GM23248 (cell line): ENCODE measurements around the gene RALA.

Source experiments
- EZH2 ChIP-seq: fragments of 200-600 bp; sonication (generic); IDR thresholded peaks from 2 replicates; pipeline ENCODE4 v1.6.1; 2018; ENCODE audit warnings: antibody characterized with exemption, mild to moderate bottlenecking; ENCODE audit not compliant: insufficient read depth, poor library complexity, severe bottlenecking
- EZH2phosphoT487 ChIP-seq: fragments of 200-600 bp; sonication (generic); IDR thresholded peaks from 2 replicates; pipeline ENCODE4 v1.6.1; 2018; ENCODE audit warnings: antibody characterized with exemption, moderate library complexity, mild to moderate bottlenecking, low read depth; ENCODE audit not compliant: insufficient read depth

DNA sequence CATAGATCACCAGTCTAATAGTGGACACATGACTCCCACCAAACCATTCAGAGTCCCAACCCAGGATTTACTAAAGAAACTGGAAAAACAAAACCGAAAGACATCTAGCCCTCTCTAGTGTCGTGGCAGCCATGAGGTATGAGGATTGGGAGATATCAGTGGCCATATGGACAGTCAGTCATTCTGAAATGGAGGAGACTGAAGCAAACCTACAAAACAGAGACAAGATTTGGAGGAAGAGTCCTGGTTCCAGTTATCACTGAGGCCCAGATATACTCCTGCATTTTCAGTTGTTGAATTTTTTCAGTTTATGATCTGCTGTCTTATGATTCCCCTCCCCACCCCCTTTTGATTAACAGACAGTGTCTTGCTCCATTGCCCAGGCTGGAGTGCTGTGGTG lies 9.1 kb upstream of the RALA start:
- no peak for TF ChIP-seq EZH2phosphoT487
- TF ChIP-seq EZH2 = no peak
